ENCODE data around the gene SS18. TPM values are rescaled to one million over a fixed set of nuclear protein-coding genes. Genes with fewer than 3 reads are reported as not detected.

The SS18 gene
- total RNA-seq, 2 donors from 2014 or later: 94.7 to 158 TPM

GRCh38 chr18:26036635-26037034, 53.8 kb downstream of the SS18 start:
- intact Hi-C loops (cut with DNase I): no loop called here
- Histone ChIP-seq H3K27me3 (replicated peaks; ENCODE audit: insufficient read depth) (no peaks in the 10 kb centered on the region), H3K36me3 (peaks cover 0 to 7% of the 10 kb centered on the region in 2 donors)

GRCh38 chr18:26034850-26035497, 55.4 kb downstream of the SS18 start:
- TF ChIP-seq CTCF (IDR thresholded peaks at IDR 0.05) (no peak), POLR2AphosphoS5 (IDR thresholded peaks at IDR 0.05) (no peak), POLR2A (IDR thresholded peaks at IDR 0.05) (no peak)
- peaks cover 0 to 12% of the 10 kb centered on the region in 2 donors for H3K36me3 ChIP-seq
- H3K27ac ChIP-seq: no peak overlapping the region
- no peaks in the 10 kb centered on the region for H3K27me3 ChIP-seq (replicated peaks; ENCODE audit: insufficient read depth)
- intact Hi-C loops (cut with DNase I): no loop called here
- no peak for DNase-seq (ENCODE audit: low spot score)
- 67% methylated on average over 5 of the region's 5 CpGs for WGBS
- no peak overlapping the region for H3K4me3 ChIP-seq
- no peaks in the 10 kb centered on the region for H3K9me3 ChIP-seq
- no peaks in the 10 kb centered on the region for H3K4me1 ChIP-seq (replicated peaks)

More at GRCh38 chr18:26036635-26037034, 53.8 kb downstream of the SS18 start:
- no peak overlapping the region for H3K27ac ChIP-seq
- H3K4me3 ChIP-seq: no peak overlapping the region
- TF ChIP-seq POLR2AphosphoS5 (IDR thresholded peaks at IDR 0.05) (peak; percentile 20), POLR2A (IDR thresholded peaks at IDR 0.05) (no peak)
- DNase-seq (ENCODE audit: low spot score): no peak
- no peaks in the 10 kb centered on the region for H3K9me3 ChIP-seq
- no peaks in the 10 kb centered on the region for H3K4me1 ChIP-seq (replicated peaks)

GRCh38 chr18:26022585-26022984, 67.8 kb downstream of the SS18 start:
- TF ChIP-seq POLR2A (IDR thresholded peaks at IDR 0.05) (no peak), POLR2AphosphoS5 (IDR thresholded peaks at IDR 0.05) (no peak), CTCF (IDR thresholded peaks at IDR 0.05) (no peak)
- H3K36me3 ChIP-seq: peaks cover 0 to 7% of the 10 kb centered on the region in 2 donors
- intact Hi-C loops (cut with DNase I): no loop called here
- H3K27me3 ChIP-seq (replicated peaks; ENCODE audit: insufficient read depth): no peaks in the 10 kb centered on the region
- no peak for DNase-seq (ENCODE audit: low spot score)
- H3K4me1 ChIP-seq (replicated peaks): no peaks in the 10 kb centered on the region
- no peaks in the 10 kb centered on the region for H3K9me3 ChIP-seq
- no peak overlapping the region for H3K27ac ChIP-seq
- H3K4me3 ChIP-seq: no peak overlapping the region
- 100% methylated on average over 1 of the region's 1 CpG for WGBS

- no peaks in the 10 kb centered on the region for H3K4me1 ChIP-seq (replicated peaks)
- TF ChIP-seq POLR2AphosphoS5 (IDR thresholded peaks at IDR 0.05) (no peak), POLR2A (IDR thresholded peaks at IDR 0.05) (no peak), CTCF (IDR thresholded peaks at IDR 0.05) (no peak)
- no peak for DNase-seq (ENCODE audit: low spot score)
- H3K27me3 ChIP-seq (replicated peaks; ENCODE audit: insufficient read depth): no peaks in the 10 kb centered on the region
- 81% methylated on average over 3 of the region's 3 CpGs for WGBS
- H3K36me3 ChIP-seq: peaks cover 0 to 7% of the 10 kb centered on the region in 2 donors
- no peak overlapping the region for H3K27ac ChIP-seq
- no peak overlapping the region for H3K4me3 ChIP-seq
- intact Hi-C loops (cut with DNase I): no loop called here
- no peaks in the 10 kb centered on the region for H3K9me3 ChIP-seq
These were observed 69.2 kb downstream of the SS18 start for GRCh38 chr18:26021061-26021754.

- intact Hi-C loops (cut with DNase I): no loop called here
- no peaks in the 10 kb centered on the region for H3K27me3 ChIP-seq (replicated peaks; ENCODE audit: insufficient read depth)
- H3K27ac ChIP-seq: no peak overlapping the region
- no peak overlapping the region for H3K4me3 ChIP-seq
- TF ChIP-seq POLR2A (IDR thresholded peaks at IDR 0.05) (no peak), POLR2AphosphoS5 (IDR thresholded peaks at IDR 0.05) (no peak), CTCF (IDR thresholded peaks at IDR 0.05) (no peak)
- no peak for DNase-seq (ENCODE audit: low spot score)
- no peaks in the 10 kb centered on the region for H3K9me3 ChIP-seq
- peaks cover 0 to 7% of the 10 kb centered on the region in 2 donors for H3K36me3 ChIP-seq
- H3K4me1 ChIP-seq (replicated peaks): no peaks in the 10 kb centered on the region
These were observed 72.5 kb downstream of the SS18 start for GRCh38 chr18:26017929-26018328.
